Brain pericyte (primary cell): ENCODE data around the gene ZSWIM8.
A peak's percentile ranks its signal among the peaks of the same experiment; 100 is the strongest.
"Not testable (repeated sequence)": the region's sequence is repeated elsewhere in the genome, so short reads cannot be mapped to it uniquely, and the experiment has no call there.

ENCODE experiments used
- DNase-seq: peaks from one replicate; pipeline ENCODE4 v3.0.0-alpha.2; 2012; ENCODE audit warnings: low read depth, low spot score

The ZSWIM8 gene

DNA sequence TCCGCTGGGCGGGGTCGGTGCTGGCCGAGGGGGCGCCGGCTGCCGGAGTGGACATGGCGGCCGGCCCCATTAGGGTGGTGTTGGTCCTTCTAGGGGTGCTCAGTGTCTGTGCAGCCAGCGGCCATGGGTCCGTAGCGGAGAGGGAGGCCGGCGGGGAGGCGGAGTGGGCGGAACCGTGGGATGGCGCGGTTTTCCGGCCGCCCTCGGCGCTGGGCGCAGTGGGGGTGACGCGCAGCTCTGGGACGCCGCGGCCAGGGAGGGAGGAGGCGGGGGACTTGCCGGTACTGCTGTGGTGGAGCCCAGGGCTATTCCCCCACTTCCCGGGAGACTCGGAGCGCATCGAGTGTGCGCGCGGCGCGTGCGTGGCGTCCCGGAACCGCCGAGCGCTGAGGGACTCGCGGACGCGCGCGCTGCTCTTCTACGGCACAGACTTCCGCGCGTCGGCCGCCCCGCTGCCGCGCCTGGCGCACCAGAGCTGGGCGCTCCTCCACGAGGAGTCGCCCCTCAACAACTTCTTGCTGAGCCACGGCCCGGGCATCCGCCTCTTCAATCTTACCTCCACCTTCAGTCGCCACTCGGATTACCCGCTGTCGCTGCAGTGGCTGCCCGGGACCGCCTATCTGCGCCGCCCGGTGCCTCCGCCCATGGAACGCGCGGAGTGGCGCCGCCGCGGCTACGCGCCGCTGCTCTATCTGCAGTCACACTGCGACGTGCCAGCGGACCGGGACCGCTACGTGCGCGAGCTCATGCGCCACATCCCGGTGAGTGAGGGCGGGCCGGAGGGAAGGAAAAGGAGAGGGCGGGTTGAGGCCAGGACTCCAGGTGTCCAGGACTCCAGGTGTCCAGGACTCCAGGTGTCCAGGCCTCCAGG, 12.9 kb upstream of the ZSWIM8 start:
- DNase-seq: peak; percentile 59

DNA sequence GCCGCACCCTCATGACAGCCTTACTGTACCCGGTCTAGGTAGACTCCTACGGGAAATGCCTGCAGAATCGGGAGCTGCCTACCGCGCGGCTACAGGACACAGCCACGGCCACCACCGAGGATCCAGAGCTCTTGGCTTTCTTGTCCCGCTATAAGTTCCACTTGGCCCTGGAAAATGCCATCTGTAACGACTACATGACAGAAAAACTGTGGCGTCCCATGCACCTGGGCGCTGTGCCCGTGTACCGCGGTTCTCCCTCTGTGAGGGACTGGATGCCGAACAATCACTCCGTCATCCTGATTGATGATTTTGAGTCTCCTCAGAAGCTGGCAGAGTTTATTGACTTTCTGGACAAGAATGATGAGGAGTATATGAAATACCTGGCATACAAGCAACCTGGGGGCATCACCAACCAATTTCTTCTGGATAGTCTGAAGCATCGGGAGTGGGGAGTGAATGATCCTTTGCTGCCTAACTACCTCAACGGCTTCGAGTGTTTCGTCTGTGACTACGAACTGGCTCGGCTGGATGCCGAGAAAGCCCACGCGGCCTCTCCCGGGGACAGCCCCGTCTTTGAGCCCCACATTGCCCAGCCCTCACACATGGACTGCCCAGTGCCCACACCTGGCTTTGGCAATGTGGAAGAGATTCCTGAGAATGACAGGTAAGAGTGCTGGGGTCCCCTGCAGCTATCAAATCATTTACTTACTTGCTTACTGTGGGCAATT, 12.1 kb upstream of the ZSWIM8 start:
- no peak for DNase-seq

DNA sequence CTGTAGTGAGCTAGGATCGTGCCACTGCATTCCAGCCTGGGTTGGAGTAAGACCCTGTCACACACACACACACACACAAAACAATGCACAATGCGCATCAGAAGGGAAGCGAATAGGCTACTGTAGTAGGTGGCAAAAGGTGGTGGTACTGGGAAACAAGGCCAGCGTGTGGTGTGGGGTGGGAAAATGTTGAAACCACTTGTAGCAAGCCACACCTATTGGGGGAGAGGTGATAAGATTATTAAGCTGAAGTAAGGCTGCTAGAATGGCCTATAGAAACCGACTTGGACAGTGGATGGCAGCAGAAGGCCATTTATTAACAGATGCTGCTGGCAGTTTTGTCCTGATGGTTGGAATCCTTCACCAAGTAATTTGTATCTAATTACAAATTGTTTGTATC, 10.8 kb upstream of the ZSWIM8 start:
- no peak for DNase-seq

DNA sequence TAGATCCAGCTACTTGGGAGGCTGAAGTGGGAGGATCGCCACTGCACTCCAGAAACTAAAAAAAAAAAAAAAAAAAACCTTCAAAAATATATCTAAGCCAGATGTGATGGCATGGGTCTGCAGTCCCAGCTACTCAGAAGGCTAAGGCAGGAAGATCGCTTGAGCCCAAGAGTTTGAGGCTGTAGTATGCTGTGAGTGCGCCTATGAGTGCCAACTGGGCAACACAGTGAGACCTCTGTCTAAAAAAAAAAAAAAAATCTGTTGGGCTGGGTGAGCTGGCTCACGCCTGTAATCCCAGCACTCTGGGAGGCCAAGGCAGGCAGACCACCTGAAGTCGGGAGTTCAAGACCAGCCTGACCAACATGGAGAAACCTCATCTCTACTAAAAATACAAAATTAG, 6.4 kb upstream of the ZSWIM8 start:
- no peak for DNase-seq

DNA sequence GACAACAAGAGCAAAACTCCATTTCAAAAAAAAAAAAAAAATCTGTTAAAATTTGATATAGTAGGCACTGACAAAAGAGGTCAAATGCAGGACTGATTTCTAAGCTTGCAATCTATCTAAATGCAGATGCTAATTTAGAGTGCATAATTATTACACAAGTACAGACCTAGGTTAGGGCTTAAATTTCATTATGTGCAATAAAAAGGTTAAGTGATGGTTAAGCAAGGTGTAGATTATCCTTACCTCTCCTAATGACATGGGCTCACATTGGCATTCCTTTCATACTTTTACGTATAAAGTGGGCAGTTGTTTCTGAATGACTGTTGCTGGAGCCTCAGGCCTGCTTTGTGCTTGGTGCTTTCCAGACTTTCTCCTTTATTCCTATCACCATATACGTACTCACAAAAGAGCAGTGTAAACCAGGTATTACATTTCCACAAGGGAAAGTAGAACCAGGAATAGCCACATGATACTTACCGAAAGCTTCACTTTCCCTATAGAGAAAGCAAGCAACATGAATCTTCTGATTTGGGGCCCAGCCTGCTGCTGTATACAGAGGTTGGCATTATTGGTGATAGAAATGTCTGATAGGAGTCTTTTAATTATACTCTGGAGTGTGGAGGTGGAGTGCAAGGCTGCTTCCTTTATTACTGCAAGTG, 5.7 kb upstream of the ZSWIM8 start:
- DNase-seq: no peak

DNA sequence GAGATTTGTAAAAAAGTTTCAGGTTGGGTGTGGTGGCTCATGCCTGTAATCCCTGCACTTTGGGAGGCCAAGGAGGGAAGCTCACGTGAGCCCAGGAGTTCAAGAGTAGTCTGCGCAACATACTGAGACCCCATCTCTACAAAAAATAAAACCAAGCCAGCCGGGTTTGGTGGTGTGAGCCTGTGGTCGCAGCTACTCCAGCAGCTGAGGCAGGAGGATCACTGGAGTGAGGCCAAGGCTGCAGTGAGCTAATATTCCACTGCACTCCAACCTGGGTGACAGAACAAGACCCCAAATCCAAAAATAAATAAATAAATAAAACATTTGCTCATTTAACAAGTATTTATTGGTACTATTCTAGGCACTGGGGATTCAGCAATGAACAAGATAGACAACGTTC, 5.1 kb upstream of the ZSWIM8 start:
- no peak for DNase-seq

DNA sequence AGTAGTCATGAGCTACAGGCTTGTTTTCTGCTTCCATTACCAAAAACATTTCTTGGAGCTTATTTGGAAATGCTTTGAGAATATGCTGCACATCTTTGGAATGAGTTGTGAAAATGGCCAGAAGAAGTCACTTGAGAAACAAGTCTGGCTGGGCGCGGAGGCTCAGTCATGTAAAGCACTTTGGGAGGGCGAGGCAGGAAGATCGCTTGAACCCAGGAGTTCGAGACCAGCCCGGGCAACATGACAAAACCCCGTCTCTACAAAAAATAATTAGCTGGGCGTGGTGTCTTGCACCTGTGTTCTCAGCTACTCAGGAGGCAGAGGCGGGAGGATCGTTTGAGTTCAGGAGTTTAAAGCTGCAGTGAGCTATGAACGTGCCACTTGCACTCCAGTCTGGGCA, 4.4 kb upstream of the ZSWIM8 start:
- DNase-seq: no peak

DNA sequence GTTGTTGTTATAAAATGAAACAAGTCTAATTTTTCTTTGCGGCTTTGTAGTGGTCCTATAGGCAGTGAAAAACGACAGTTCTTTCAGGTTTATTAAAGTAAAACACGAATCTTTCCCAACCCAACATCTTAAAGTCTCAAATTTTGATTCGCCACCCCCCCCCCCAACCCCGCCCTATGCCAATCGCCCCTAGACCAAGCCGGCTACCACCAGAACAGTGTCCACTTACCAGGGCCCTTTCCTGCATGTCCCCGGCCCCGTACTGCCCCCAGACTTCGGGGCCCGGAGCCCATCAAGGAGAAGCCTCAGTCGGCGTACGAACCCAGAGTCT, 3.9 kb upstream of the ZSWIM8 start:
- no peak for DNase-seq

DNA sequence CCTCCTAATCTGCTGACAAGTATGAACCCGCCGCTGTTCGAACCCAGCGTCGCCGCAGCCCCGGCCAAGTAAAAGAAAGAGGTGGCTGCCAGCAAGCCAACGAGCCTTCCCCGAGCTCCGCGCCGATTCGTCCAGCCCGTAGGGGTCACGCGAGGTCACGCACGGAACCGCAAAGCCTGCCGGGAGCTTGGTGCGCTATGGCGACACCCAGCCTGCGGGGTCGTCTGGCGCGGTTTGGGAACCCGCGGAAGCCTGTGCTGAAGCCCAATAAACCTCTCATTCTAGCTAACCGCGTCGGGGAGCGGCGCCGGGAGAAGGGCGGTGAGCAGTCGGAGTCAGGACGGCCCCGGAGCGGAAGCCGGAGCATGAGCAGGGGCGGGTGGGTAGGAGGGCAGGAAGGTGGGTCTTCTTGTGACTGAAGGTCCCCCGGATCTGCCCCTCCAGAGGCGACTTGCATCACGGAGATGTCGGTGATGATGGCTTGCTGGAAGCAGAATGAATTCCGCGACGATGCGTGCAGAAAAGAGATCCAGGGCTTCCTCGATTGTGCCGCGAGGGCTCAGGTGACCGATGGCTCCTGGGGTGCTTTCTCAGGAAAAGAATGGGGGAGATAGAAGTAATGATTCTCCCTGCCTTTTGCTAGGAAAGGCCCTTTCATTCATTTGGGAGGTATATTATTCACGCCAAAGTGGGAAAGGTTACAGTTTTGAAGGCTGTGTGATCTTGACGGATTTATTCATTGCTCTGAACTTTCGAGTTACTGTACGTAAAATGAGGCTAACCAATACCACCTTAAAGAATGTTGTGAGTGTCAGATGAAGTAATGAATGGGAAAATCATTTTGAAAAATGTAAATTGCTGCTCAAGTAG, 3.3 kb upstream of the ZSWIM8 start, which contains the start of gene CHCHD1:
Gene CHCHD1, plus strand, starts transcription at position 170 of the 870 bp plus-strand sequence. Its CDS starts 28 bp downstream, at position 198.
- peak; percentile 70 for DNase-seq

DNA sequence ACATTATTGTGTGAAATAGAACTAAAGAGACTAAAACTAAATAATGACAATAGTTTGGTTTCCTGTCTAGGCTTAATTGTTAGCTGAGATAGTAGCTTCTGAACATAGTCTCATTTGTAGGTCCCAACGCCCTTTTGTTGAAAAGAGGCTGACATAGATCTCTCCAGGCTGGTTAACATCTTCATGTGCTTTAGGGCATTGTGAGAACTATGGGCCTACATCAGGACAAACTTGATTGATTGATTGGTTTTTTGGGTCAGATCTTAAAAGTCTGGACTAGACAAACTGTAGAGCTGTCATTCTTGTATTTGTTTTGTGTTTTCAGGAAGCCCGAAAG, 2.7 kb upstream of the ZSWIM8 start:
- DNase-seq: no peak

DNA sequence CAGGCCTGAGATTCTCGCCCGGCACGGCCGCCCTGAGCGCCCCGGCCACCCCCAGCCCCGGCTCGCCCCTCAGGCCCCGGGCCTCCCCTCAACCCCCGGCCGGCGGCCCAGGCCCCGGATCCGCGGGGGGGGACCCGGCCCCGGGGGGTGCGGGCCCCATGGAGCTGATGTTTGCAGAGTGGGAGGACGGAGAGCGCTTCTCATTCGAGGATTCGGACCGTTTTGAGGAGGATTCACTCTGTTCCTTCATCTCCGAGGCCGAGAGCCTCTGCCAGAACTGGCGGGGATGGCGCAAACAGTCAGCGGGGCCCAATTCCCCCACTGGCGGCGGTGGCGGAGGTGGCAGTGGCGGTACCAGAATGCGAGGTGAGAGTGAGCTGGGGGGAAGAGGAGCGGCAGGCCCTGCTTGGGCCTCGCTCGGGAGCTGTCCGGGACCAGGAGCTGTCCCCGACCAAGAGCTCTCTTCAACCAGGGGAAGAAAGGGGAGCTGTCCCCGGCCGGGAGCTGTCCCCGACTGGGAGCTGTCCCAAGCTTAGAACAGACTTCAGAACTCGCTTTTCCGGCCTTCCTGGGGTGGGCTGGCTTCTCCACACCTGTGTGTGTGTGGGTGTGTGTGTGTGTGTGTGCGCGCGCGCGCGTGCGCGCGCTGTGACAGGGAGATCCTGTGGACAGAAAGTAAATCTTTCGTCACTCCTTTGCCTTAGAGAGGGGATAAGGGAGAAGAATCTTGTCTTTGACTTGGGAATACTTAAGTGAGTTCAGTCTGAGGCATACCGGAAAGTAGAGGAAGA, 510 bp downstream of the ZSWIM8 start:
- DNase-seq: no peak

DNA sequence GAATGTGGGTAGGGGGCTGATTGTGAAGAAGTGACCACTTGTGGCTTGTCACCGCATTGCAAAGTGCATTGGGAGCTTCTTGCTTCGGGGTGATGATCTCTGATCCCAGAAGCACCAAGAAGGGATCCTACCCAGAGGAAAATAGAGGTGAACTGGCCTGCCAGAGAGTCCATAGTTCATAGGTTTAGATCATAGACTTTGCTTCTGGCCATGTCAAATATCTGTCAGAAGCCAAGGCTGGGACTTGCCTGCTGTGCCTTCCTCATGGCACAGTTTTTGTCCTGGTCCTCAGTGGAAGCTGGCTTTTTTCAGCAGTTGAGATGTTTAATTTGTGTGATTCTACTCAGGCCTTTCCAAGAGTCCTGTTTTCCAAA, 1.1 kb downstream of the ZSWIM8 start:
- no peak for DNase-seq

DNA sequence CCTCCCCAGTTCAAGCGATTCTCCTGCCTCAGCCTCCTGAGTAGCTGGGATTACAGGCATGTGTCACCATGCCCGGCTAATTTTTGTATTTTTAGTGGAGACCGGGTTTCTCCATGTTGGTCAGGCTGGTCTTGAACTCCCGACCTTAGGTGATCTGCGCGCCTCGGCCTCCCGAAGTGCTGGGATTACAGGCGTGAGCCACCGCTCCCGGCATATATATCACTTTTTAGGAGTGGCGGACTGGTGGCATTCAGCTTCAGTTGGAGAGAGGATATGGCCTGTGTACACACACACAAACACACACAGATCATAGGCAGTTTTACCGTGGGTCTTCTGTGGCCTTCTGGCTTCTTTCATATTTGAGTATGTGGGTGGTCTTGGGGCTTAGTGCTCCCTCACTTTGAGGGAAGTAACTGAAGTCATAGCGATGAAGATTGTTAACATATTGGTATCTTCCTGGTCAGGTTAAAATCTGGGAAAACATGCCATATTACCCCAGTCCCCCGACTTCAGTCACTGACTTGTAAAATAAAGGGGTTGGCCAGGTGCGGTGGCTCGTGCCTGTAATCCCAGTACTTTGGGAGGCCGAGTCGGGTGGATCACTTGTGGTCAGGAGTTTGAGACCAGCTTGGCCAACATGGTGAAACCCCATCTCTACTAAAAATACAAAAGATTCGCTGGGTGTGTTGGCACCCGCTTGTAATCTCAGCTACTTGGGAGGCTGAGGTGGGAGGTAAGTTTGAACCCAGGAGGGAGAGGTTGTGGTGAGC, 1.8 kb downstream of the ZSWIM8 start:
- DNase-seq: not testable (repeated sequence)

DNA sequence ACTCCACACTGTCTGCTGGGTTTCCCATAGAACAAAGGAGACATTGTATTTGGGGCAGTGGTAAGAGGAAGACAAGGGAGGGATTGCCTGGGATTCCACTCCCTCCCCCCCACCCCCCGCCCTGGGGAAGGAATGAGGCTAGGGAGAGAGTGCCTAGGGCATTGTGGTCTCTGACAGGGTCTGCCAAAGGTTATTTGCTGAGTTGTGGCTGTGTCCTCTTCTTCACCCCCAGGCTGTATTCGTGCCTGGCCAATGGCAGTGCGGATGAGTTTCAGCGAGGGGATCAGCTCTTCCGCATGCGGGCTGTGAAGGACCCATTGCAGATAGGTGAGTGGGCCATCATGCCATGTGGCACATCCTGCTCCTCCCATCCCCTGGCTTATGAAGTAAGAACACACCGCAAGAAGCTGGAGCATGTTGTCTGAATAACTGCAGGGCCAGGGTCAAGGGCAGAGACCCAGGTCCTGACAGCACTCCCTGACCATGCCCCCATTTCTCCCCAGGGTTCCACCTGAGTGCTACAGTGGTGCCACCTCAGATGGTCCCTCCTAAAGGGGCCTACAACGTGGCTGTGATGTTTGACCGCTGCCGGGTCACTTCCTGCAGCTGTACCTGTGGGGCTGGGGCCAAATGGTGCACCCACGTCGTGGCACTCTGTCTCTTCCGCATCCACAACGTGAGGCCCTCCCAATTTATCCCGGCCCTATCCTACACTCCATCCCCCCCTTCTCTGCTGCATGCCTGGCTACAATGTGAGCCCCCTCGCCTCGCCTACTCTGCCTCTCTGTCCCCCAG, 3.7 kb downstream of the ZSWIM8 start:
- DNase-seq: no peak

DNA sequence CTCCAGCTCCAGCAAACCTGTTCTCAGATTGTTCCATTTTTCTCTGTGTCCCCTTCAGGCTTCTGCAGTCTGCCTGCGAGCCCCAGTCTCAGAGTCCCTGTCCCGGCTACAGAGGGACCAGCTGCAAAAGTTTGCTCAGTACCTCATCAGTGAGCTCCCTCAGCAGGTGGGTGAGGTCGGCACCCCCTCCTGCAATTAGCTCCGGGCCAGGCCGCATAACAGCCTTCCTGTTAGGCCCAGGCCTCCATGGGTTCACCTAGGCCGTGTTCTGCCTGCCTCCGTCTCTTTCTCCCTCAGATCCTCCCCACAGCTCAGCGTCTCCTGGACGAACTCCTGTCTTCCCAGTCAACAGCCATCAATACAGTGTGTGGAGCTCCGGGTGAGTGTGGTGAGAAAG, 4.3 kb downstream of the ZSWIM8 start:
- no peak for DNase-seq

DNA sequence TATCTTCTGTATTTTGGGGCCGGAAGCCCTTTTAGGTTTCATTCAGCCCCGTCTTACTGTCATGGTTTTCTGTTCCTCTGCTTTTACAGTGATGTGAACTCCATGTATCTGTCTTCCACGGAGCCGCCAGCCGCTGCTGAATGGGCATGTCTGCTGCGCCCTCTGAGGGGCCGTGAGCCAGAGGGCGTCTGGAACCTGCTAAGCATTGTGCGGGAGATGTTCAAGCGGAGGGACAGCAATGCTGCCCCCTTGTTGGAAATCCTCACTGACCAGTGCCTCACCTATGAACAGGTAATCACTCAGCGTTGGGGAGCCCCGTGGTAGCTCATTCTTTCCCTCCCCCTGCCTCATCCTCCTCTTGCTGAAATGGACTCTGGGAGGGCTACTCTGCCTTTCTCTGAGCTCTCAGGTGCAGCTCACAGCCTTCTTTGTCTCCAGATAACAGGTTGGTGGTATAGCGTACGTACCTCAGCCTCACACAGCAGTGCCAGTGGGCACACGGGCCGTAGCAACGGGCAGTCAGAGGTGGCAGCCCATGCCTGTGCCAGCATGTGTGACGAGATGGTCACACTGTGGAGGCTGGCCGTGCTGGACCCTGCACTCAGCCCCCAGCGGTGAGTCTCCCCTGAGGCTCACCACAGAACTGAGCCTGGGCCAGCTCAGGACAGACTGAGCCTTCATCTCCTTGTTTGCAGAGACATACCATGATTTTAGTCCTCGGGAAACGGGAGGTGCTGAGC, 5.7 kb downstream of the ZSWIM8 start:
- no peak for DNase-seq

DNA sequence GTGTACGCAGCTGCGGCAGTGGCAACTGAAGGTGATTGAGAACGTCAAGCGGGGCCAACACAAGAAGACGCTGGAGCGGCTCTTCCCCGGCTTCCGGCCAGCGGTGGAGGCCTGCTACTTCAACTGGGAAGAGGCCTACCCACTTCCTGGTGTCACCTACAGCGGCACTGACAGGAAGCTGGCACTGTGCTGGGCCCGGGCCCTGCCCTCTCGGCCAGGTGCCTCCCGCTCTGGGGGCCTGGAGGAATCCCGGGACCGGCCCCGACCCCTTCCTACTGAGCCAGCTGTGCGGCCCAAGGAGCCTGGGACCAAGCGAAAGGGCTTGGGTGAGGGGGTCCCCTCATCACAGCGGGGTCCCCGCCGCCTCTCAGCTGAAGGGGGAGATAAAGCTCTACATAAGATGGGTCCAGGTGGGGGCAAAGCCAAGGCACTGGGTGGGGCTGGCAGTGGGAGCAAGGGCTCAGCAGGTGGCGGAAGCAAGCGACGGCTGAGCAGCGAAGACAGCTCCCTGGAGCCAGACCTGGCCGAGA, 6.5 kb downstream of the ZSWIM8 start:
- DNase-seq: no peak

DNA sequence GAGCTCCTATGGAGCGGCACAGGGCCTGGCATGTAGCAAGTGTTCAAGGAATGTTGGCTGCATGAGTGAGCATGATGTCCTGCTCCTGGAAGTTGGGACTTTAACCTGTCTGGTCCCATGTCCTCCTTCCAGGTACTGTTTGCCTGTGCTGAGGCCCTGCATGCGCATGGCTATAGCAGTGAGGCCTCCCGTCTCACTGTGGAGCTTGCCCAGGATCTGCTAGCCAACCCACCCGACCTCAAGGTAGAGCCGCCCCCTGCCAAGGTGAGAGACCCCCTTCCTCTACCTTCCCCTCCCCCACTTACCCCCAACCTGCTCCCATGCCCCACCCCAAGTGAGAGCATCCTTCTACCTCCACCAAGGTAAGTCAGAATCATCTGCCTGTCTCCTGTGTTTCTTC, 8.1 kb downstream of the ZSWIM8 start:
- no peak for DNase-seq
